MCF 10A (cell line): ENCODE results near the gene FXYD6. TPM values are rescaled to one million over a fixed set of nuclear protein-coding genes. Genes with fewer than 3 reads are reported as not detected.

Experiments used
- BruUV-seq: library from RNA; stranded (reverse); fragments of 400-500 nt; replicated peaks from 2 replicates; lab custom pipeline; 2021; lab: Mats Ljungman, UMichigan
- CTCF ChIA-PET: fragments of 300-600 bp; sonication (Branson Sonifier 250); formaldehyde crosslinking; extraction: SDS; loops from one replicate; lab custom pipeline; 2021; ENCODE audit warnings: antibody characterized with exemption, inconsistent platforms; lab: Yijun Ruan, JAX
- POLR2A ChIA-PET: fragments of 300-600, 350-650 bp; sonication (Branson Sonifier 250); formaldehyde crosslinking; extraction: SDS; loops from one replicate; lab custom pipeline; 2020; ENCODE audit warnings: antibody characterized with exemption, inconsistent platforms; lab: Yijun Ruan, JAX
- DNase-seq: peaks from one replicate; pipeline ENCODE4 v3.0.0-alpha.2; 2018; ENCODE audit not compliant: unreplicated experiment
- H3K27ac Mint-ChIP-seq: one replicate; pipeline ENCODE4 v1.8.0; 2022; ENCODE audit warnings: mild to moderate bottlenecking, low read depth, mixed read lengths; ENCODE audit not compliant: unreplicated experiment
- H3K27me3 Mint-ChIP-seq: one replicate; pipeline ENCODE4 v1.8.0; 2022; ENCODE audit warnings: mixed read lengths; ENCODE audit not compliant: insufficient read depth, unreplicated experiment
- H3K36me3 Mint-ChIP-seq: one replicate; pipeline ENCODE4 v1.8.0; 2022; ENCODE audit warnings: mild to moderate bottlenecking, moderate library complexity, mixed read lengths; ENCODE audit not compliant: insufficient read depth, unreplicated experiment
- H3K4me1 Mint-ChIP-seq: one replicate; pipeline ENCODE4 v1.8.0; 2022; ENCODE audit warnings: mixed read lengths; ENCODE audit not compliant: insufficient read depth, unreplicated experiment
- H3K4me3 Mint-ChIP-seq: one replicate; pipeline ENCODE4 v1.8.0; 2022; ENCODE audit warnings: mild to moderate bottlenecking, moderate library complexity, mixed read lengths; ENCODE audit not compliant: unreplicated experiment
- H3K9me3 Mint-ChIP-seq: one replicate; pipeline ENCODE4 v1.8.0; 2022; ENCODE audit warnings: mixed read lengths; ENCODE audit not compliant: unreplicated experiment
- CTCF ChIP-seq: fragments of 200-600 bp; IDR thresholded peaks from one replicate; pipeline ENCODE4 v1.8.0; 2022; ENCODE audit warnings: antibody characterized with exemption, mild to moderate bottlenecking; ENCODE audit not compliant: unreplicated experiment
- intact Hi-C: fragments of 100-400 bp; cut with micrococcal nuclease; formaldehyde crosslinking; loops from 2 replicates; pipeline ENCODE4 v1.14.1; 2022
- total RNA-seq: library from RNA; stranded (reverse); gene quantifications from 2 replicates; pipeline ENCODE4 v1.2.3, GENCODE V29; 2022

Gene FXYD6
- total RNA-seq, 1 experiment from 2014 or later = not detected

- no peak overlapping the region for H3K4me3 Mint-ChIP-seq
- no peak for DNase-seq
- peaks cover 20% of the 10 kb centered on the region for H3K27me3 Mint-ChIP-seq
- ChIA-PET CTCF (interaction anchor here (0.7 to 8.6 kb wide), 4 partner anchors 14 to 379 kb away, joined by 4 to 112 read pairs (median 33); no protein-coding TSS in a partner anchor), POLR2A (no interaction called here)
- intact Hi-C loops = loop anchor here (10.0 kb wide), 1 partner anchor 371 kb away; the partner anchor contains the start of gene SCN2B
- BruUV-seq = no TSS peak
- no peak for TF ChIP-seq CTCF
- no peak overlapping the region for H3K27ac Mint-ChIP-seq
- no peaks in the 10 kb centered on the region for H3K9me3 Mint-ChIP-seq
- no peaks in the 10 kb centered on the region for H3K36me3 Mint-ChIP-seq
- H3K4me1 Mint-ChIP-seq = no peaks in the 10 kb centered on the region
Measured at GRCh38 chr11:117803896-117804295, 72.6 kb downstream of the FXYD6 start.

GRCh38 chr11:117799634-117800033, 76.8 kb downstream of the FXYD6 start:
- no peak for DNase-seq
- H3K9me3 Mint-ChIP-seq = no peaks in the 10 kb centered on the region
- no TSS peak for BruUV-seq
- intact Hi-C loops = loop anchor here (10.0 kb wide), 1 partner anchor 375 kb away; the partner anchor contains the start of gene SCN2B
- POLR2A ChIA-PET = interaction anchor here (0.6 kb wide), 1 partner anchor 453 kb away, joined by 3 read pairs; no protein-coding TSS in a partner anchor
- CTCF ChIA-PET = interaction anchor here (0.6 to 2.7 kb wide), 6 partner anchors 9 to 373 kb away, joined by 3 to 14 read pairs (median 4); no protein-coding TSS in a partner anchor
- TF ChIP-seq CTCF = no peak
- H3K4me3 Mint-ChIP-seq = no peak overlapping the region
- no peaks in the 10 kb centered on the region for H3K36me3 Mint-ChIP-seq
- no peak overlapping the region for H3K27ac Mint-ChIP-seq
- H3K27me3 Mint-ChIP-seq = peaks cover 48% of the 10 kb centered on the region
- no peaks in the 10 kb centered on the region for H3K4me1 Mint-ChIP-seq

GRCh38 chr11:117796872-117797529, 79.5 kb downstream of the FXYD6 start, which contains the start of gene DSCAML1:
TSS of gene DSCAML1 (minus strand) at chr11:117797216. CDS start at chr11:117797079, 137 bp downstream.
- Mint-ChIP-seq H3K27me3 (peaks cover 70% of the 10 kb centered on the region), H3K4me3 (no peak within 1 kb of the TSS), H3K36me3 (no peaks in the 10 kb centered on the region), H3K4me1 (no peaks in the 10 kb centered on the region), H3K27ac (no peak within 1 kb of the TSS), H3K9me3 (no peaks in the 10 kb centered on the region)
- no peak for DNase-seq
- POLR2A ChIA-PET = no interaction called here
- no TSS peak for BruUV-seq
- CTCF ChIA-PET = interaction anchor here (0.6 to 2.7 kb wide), 3 partner anchors 11 to 330 kb away, joined by 3 to 14 read pairs (median 4); no protein-coding TSS in a partner anchor
- intact Hi-C loops = no loop called here
- TF ChIP-seq CTCF = no peak

GRCh38 chr11:117796456-117796871, 80.0 kb downstream of the FXYD6 start:
- no peak for DNase-seq
- Mint-ChIP-seq H3K4me3 (no peak overlapping the region), H3K4me1 (no peaks in the 10 kb centered on the region), H3K36me3 (no peaks in the 10 kb centered on the region), H3K9me3 (no peaks in the 10 kb centered on the region), H3K27me3 (peaks cover 76% of the 10 kb centered on the region), H3K27ac (no peak overlapping the region)
- BruUV-seq = no TSS peak
- TF ChIP-seq CTCF = no peak
- CTCF ChIA-PET = interaction anchor here (0.6 to 0.7 kb wide), 2 partner anchors 229 to 329 kb away, joined by 3 to 4 read pairs; no protein-coding TSS in a partner anchor
- POLR2A ChIA-PET = no interaction called here
- intact Hi-C loops = no loop called here
